ENCODE measurements around the gene ARPC4. TPM values are rescaled to one million over a fixed set of nuclear protein-coding genes. Genes with fewer than 3 reads are reported as not detected.
A peak's percentile ranks its signal among the peaks of the same experiment; 100 is the strongest.
"Not testable (repeated sequence)": the region's sequence is repeated elsewhere in the genome, so short reads cannot be mapped to it uniquely, and the experiment has no call there.

ARPC4 gene
- total RNA-seq, 3 donors from 2014 or later, result 154 to 219 (median 212) TPM

- Histone ChIP-seq H3K4me3 (peak within 1 kb of the TSS; percentile 52), H3K36me3 (ENCODE audit: low read depth) (no peaks in the 10 kb centered on the region), H3K9me3 (no peaks in the 10 kb centered on the region), H3K4me1 (ENCODE audit: low read depth) (peaks cover 7% of the 10 kb centered on the region)
- TF ChIP-seq CTCF (IDR thresholded peaks at IDR 0.05), result no peak
- DNase-seq (peak; percentile 98 to 99 (median 99)), ATAC-seq (peak; percentile 100)
- intact Hi-C loops (cut with DNase I, micrococcal nuclease), result no loop called here
Observed at GRCh38 chr3:9843715-9844438, 51.0 kb downstream of the ARPC4 start, which contains the start of gene RPUSD3. Gene RPUSD3 (minus strand): TSS chr3:9844008. CDS start chr3:9843990, 18 bp downstream.

GRCh38 chr3:9846231-9846630 lies 53.3 kb downstream of the ARPC4 start:
- DNase-seq (peak in 1 of 3 donors; percentile 38), ATAC-seq (no peak)
- Histone ChIP-seq H3K36me3 (ENCODE audit: low read depth) (no peaks in the 10 kb centered on the region), H3K4me3 (no peak overlapping the region), H3K4me1 (ENCODE audit: low read depth) (peaks cover 7% of the 10 kb centered on the region), H3K9me3 (no peaks in the 10 kb centered on the region)
- intact Hi-C loops (cut with DNase I, micrococcal nuclease), result no loop called here
- no peak for TF ChIP-seq CTCF (IDR thresholded peaks at IDR 0.05)

- ATAC-seq, result no peak
- Histone ChIP-seq H3K4me3 (no peak overlapping the region), H3K9me3 (no peaks in the 10 kb centered on the region), H3K4me1 (ENCODE audit: low read depth) (peaks cover 7% of the 10 kb centered on the region), H3K36me3 (ENCODE audit: low read depth) (no peaks in the 10 kb centered on the region)
- DNase-seq, result peak in 1 of 3 donors; percentile 41
- no peak for TF ChIP-seq CTCF (IDR thresholded peaks at IDR 0.05)
- intact Hi-C loops (cut with DNase I, micrococcal nuclease), result no loop called here
Observed at GRCh38 chr3:9846931-9847488, 54.1 kb downstream of the ARPC4 start.

- intact Hi-C loops (cut with DNase I, micrococcal nuclease); H3K36me3 ChIP-seq (ENCODE audit: low read depth); H3K9me3 ChIP-seq; DNase-seq; ATAC-seq; H3K4me1 ChIP-seq (ENCODE audit: low read depth); H3K4me3 ChIP-seq: not testable (repeated sequence)
Observed at GRCh38 chr3:9847870-9848269, 55.0 kb downstream of the ARPC4 start.

GRCh38 chr3:9848860-9849259 lies 56.0 kb downstream of the ARPC4 start:
- intact Hi-C loops (cut with DNase I, micrococcal nuclease); ATAC-seq; H3K4me1 ChIP-seq (ENCODE audit: low read depth); H3K36me3 ChIP-seq (ENCODE audit: low read depth); H3K4me3 ChIP-seq; H3K9me3 ChIP-seq: not testable (repeated sequence)
- peak in 1 of 3 donors; percentile 5 for DNase-seq

- intact Hi-C loops (cut with DNase I, micrococcal nuclease); H3K4me1 ChIP-seq (ENCODE audit: low read depth); H3K9me3 ChIP-seq; H3K4me3 ChIP-seq; H3K36me3 ChIP-seq (ENCODE audit: low read depth); ATAC-seq: not testable (repeated sequence)
- DNase-seq, result peak in 1 of 3 donors; percentile 1
Observed at GRCh38 chr3:9851383-9851782, 58.5 kb downstream of the ARPC4 start.

GRCh38 chr3:9851926-9852325 lies 59.0 kb downstream of the ARPC4 start:
- H3K4me1 ChIP-seq (ENCODE audit: low read depth); H3K36me3 ChIP-seq (ENCODE audit: low read depth); intact Hi-C loops (cut with DNase I, micrococcal nuclease); H3K4me3 ChIP-seq; H3K9me3 ChIP-seq; ATAC-seq: not testable (repeated sequence)
- DNase-seq, result peak in 1 of 3 donors; percentile 52

Data from mucosa of descending colon (tissue), 3 donors.